GM12874 (cell line): ENCODE data around the gene TRANK1.

ENCODE experiments used
- TF ChIP-seq, protein P1 (sequence below): IDR thresholded peaks from 2 replicates; pipeline ENCODE4 v1.5.1; 2011; ENCODE audit warnings: low read depth, mild to moderate bottlenecking, control low read depth, low read length, moderate library complexity; ENCODE audit not compliant: insufficient read depth

Gene TRANK1

DNA sequence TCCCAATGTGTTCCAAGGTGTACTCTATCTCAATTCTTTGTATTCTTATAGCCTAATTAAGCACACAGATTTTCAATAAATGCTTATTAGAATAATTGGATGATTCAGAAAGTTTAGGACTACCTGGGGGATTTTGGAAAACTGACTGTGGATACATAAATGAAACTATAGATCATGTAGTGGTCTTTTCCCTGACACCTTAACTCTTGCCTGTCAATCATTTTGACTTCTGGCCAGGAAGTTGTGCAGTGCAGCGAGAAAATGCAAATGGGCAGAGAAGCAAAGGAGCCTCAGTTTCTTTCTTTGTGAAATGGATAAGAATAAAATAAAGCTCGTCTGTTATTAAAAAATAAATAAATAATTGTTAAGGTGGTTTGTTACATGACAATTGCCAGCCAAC lies 133.1 kb downstream of the TRANK1 start:
- TF ChIP-seq, protein P1, sequence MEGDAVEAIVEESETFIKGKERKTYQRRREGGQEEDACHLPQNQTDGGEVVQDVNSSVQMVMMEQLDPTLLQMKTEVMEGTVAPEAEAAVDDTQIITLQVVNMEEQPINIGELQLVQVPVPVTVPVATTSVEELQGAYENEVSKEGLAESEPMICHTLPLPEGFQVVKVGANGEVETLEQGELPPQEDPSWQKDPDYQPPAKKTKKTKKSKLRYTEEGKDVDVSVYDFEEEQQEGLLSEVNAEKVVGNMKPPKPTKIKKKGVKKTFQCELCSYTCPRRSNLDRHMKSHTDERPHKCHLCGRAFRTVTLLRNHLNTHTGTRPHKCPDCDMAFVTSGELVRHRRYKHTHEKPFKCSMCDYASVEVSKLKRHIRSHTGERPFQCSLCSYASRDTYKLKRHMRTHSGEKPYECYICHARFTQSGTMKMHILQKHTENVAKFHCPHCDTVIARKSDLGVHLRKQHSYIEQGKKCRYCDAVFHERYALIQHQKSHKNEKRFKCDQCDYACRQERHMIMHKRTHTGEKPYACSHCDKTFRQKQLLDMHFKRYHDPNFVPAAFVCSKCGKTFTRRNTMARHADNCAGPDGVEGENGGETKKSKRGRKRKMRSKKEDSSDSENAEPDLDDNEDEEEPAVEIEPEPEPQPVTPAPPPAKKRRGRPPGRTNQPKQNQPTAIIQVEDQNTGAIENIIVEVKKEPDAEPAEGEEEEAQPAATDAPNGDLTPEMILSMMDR: no peak

DNA sequence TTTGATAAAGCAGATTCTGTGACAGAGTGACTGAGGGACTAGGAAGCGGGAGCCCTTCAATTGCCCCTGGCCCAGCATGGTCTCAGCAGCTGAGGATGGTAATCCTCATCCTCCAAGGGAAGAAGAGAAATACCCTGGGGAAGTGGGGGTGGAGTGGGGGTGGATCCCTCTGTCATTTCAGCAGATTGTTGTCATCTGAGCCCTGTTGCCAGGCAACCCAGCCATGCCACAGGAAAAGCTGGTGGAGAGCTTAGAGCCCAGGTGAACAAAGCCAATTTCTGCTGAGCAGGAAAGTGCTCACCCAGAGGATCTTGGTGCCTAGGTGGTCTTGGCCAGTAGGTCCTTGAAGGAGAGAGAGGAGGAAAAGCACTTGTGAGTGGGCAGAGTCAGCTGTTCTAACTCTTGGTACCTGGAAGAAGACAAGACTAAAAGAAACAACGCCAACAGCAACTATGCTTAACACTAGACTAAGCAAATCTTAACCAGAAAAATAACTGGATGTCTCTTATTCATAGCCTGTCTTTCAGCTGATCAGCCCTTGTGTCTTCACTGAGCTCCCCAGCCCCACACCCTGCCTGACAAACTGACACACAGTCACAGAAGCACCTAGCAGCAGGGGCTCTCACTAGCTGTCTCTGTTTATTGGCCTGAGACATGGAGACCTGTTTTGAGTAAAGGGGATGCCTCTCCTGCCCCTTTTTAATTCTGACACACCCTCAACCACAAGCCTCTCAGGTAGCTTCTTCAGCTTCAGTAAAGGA lies 140.4 kb downstream of the TRANK1 start:
- TF ChIP-seq, protein P1: no peak

DNA sequence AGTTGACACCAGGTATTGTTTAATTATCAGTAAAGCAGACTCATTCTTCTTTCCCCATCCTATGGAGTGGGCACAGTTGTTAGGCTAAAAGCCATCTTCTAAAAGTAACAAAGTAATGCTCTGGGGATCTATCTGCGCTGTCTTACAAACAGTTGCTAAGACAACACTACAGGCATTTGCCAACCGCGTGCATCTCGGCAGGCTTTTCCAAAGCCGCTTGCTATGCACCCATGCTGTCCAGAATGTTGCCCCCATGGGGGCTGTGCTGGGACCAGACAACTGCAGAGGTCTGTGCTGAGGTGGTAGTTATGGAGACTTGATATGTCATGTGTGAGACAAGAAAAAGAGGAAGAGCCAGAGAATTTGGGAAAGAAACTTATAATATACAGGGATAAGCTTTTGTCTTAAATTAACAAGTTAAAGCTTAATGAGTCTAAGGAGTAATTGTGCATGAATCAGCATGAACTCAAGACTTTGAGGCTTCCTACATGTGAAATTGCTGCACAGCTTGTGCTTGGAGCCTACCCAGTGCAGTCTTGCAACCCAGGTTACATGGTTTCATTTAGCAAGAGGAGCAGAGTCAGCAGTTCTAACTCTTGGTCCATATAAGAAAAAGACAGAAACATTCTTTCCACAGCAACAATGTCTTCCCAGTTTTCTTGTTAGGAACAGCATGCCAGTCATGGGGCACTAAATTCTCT lies 141.6 kb downstream of the TRANK1 start:
- TF ChIP-seq, protein P1: no peak

DNA sequence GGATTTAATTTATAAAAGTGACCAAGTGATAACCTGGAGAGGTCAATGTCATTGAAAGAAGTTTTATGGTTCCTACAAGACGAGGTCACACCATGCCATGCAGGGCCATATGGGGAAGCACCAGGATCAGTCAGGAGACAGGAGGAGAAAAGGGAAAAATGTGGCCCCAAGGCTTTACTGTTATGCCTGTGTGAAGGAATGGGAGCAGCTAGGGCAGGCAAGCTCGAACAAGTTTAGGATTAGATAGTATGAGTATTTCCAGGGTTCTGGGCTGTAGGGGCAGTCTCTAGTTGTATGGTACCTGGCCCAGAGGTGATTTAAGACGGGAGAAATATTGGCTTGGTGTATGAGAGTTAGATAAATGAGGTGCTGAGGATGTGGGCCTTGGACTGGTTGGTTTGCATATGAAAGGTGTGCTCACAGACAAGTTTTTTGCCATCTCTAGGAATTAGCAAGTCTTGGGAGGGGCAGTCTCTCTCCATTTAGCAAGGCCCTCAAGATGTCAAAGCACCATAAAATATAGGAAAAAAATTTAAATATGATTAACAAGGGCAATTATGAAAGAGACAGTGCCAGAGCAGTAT lies 144.2 kb downstream of the TRANK1 start:
- TF ChIP-seq, protein P1: no peak

DNA sequence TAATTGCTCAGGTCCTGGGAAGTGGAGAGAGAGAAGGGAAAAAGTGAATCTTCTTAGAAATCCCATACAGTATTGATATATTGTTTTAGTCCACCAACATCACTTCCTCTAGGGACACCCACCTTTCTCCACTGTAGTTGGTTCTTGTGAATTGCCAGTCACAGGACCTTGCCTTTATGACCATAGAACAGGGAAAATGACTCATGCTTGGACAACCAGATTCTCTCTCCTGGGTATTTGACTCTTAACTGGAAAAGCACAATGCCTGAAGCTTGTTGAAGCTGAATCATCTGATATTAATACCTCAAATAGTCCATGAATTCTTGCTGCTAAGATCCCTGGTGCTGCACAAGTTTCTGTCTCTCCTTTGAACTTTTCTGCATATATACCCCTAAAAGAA lies 148.0 kb downstream of the TRANK1 start:
- TF ChIP-seq, protein P1: no peak

DNA sequence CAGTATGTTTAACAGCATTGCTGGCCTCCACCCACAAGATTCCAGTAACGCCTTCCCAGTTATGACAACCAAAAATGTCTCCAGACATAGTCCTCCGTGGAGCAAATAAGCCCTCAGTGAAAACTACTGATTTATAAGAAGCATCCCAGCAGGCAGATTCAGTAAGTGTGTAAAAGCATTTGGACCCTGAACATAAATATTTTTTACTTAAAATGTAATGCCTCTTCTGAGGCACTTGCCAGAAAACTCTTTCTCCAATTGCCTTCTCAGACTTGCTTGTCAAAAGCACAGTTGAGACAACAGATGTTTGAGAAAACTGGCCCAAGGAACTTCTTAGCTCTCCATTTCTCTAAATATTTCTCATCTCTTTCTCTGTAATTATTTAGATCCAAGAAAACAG lies 148.7 kb downstream of the TRANK1 start:
- TF ChIP-seq, protein P1: no peak

DNA sequence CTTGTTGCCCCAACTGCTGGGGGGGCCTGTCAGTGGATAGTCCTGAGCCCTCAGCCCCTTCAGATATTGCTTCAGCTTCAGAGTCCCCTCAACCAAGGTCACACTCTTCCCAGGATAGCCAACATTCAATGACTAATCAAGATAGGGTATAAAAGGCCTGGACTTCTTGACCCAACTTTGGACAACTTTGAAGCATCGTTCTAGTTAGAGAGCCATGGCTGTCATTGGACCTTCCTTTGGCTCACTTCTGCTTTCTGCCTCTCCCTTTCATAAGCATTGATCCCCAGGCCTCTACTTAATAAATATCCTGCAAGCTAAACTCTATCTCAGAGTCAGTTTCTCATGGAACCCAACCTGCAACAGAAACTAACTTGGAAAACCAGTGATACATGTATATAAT lies 149.2 kb downstream of the TRANK1 start:
- TF ChIP-seq, protein P1: no peak
